Astrocyte (in vitro differentiated cells and primary cell): ENCODE data around the gene CACNB4.

Source experiments
- EZH2 ChIP-seq: IDR thresholded peaks from 2 replicates; pipeline ENCODE4 v1.6.1; 2012; ENCODE audit warnings: mild to moderate bottlenecking, low read length, inconsistent platforms; ENCODE audit not compliant: insufficient read depth
- TF ChIP-seq, protein P1 (sequence below): IDR thresholded peaks from 2 replicates; pipeline ENCODE4 v1.5.1; 2011; ENCODE audit warnings: low read depth, mild to moderate bottlenecking, inconsistent platforms, low read length, moderate library complexity; ENCODE audit not compliant: insufficient read depth

DNA sequence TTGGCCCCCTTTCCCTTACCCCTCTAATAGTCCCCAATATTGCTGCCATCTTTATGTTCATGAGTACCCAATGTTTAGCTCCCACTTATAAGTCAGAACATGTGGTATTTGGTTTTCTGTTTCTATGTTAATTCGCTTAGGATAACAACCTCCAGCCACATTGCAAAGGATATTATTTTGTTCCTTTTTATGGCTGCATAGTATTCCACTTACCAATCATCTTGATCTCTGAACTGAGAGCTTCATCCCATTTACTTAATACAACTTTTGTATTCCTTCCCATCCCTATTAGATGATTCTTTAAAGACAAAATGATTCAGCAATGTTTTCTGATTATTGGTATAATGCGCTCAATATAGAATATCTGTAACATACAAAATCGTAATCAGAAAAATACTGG is 307.3 kb downstream of the CACNB4 start:
- TF ChIP-seq EZH2, result no peak
- TF ChIP-seq, protein P1, sequence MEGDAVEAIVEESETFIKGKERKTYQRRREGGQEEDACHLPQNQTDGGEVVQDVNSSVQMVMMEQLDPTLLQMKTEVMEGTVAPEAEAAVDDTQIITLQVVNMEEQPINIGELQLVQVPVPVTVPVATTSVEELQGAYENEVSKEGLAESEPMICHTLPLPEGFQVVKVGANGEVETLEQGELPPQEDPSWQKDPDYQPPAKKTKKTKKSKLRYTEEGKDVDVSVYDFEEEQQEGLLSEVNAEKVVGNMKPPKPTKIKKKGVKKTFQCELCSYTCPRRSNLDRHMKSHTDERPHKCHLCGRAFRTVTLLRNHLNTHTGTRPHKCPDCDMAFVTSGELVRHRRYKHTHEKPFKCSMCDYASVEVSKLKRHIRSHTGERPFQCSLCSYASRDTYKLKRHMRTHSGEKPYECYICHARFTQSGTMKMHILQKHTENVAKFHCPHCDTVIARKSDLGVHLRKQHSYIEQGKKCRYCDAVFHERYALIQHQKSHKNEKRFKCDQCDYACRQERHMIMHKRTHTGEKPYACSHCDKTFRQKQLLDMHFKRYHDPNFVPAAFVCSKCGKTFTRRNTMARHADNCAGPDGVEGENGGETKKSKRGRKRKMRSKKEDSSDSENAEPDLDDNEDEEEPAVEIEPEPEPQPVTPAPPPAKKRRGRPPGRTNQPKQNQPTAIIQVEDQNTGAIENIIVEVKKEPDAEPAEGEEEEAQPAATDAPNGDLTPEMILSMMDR, result no peak
